ENCODE results near the gene OST4.

OST4 gene

DNA sequence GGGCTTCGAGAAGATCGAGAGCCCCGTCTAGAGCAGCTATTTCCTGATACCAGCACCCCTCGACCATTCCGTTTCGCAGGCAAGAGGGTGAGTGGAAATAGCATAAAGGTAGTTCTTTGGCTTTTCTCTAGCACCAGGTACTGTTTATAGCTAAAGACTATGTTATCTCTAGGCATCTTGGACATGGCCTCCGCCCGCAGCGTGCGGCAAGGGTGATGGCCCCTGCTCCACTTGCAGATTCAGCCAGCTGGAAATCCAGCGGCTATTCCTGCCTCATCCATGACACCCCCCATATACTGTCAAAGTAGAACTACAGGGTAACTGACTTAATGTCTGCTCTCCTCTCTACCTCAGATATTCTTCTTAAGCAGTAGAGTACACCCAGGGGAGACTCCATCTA, 16.7 kb downstream of the OST4 start:
- no peak for DNase-seq (ENCODE audit: low read depth in 2 of 2, low spot score in 1 of 2)

DNA sequence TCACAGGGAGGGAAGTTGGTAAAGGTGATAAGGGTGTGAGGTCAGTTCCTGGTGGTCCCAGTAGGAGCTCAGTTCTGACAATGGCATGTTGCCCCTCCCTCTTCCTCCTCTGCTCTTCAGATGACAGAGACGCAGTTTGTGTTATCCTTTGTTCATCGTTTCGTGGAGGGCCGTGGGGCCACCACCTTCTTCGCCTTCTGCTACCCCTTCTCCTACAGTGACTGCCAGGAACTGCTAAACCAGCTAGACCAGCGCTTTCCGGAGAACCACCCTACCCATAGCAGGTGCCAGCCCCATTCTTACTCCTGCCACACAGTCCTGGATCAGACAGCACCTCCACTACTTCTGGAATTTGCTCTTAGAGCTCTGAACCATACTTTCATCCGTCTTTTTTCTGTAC, 17.7 kb downstream of the OST4 start:
- no peak for DNase-seq (ENCODE audit: low read depth in 2 of 2, low spot score in 1 of 2)

DNA sequence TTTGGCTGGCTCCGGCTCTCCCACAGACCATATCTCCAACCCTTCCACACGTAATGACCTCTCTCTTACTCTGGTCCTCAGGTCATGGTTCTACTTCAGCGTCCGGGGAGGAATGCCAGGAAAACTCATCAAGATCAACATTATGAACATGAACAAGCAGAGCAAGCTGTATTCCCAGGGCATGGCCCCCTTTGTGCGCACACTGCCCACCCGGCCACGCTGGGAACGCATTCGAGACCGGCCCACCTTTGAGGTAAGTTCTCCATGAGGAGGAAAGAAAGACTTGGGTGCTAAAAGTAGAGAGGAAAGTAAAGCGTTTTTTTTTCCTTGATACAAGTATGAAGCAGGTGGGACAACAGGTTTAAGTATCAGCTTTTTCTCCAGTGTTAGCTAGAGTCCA, 18.1 kb downstream of the OST4 start:
- DNase-seq (ENCODE audit: low read depth in 2 of 2, low spot score in 1 of 2): no peak

DNA sequence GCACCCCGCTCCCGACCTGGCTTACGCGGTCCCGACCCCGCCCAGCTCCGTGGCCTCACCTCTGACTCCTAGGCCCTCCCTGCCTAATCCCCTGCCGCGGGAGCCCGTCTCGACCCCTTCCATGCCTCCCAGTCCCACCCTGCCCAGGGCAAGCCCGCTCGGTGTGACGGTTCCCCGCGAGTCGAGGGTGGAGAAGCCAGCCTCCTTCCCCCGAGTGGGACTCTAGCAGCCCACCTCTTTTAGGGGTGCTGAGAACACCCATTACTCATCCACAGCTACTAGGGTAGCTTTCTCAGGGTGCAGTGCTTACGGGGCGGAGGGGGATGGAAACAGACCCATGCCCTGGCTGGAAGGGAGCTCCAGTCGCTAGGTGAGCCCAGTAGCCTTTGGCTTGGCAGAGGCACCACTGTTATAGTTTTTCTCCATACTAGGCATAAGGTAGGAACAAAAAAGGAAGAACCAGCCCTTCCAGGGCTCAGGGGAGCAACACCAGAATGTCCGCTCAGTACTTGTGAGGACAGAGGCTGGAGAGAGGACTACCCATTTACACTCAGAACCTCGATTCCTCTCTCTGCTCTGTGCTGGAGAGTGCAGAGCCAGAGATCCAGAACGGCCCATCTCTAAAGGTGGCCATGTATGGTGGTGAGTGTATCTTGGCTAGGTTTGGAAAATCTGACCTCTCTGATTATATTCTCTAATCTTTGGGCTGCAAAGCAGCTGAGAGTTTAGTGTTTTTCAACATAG, 19.4 kb downstream of the OST4 start:
- DNase-seq (ENCODE audit: low read depth in 2 of 2, low spot score in 1 of 2): peak in 1 of 2 donors; percentile 21

DNA sequence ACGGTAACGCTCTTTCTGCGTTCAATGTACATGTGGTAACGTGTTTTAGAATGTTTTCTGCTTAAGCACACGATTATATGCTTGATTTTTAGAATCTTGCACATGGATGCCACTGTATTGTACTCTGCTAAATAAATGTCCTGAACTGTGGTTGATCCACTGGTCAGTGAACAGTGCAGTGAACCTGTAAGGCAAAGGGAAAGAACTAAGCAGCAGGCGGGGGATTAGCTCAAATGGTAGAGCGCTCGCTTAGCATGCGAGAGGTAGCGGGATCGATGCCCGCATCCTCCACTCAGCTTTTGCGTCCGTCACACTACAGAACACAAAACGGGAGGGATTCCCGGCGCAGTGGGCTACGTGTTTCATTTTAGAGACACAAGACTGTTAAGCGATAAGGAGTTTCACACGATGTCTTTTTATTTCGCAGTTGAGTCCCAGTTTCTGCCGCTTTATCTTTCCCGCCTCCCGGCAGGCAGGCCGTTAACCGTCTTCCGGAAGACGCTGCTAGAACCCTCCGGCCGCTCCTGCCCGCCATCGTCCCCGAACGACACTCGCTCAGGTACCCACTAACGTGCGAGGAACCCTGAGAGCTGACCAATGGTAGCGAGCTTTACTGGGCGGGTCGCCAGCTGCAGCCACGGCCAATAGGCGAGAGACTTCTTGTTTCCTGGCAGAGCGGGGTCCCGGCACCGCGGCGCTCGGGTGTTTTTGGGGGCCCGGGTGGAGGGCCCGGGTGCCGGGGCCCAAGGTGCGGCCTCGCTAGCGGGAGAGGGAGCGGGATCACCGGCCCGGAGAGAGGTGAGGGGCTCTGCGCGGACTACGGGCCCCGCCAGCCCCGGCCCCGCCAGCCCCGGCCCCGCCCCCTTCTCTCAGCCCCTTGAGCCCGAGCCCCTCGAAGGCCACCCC, 20.2 kb downstream of the OST4 start, which contains the start of gene AGBL5:
AGBL5 (plus strand) TSS at position 673 of the 906 bp plus-strand sequence. CDS start 1,291 bp downstream, outside the sequence.
- peak; percentile 91 to 92 for DNase-seq (ENCODE audit: low read depth in 2 of 2, low spot score in 1 of 2)

DNA sequence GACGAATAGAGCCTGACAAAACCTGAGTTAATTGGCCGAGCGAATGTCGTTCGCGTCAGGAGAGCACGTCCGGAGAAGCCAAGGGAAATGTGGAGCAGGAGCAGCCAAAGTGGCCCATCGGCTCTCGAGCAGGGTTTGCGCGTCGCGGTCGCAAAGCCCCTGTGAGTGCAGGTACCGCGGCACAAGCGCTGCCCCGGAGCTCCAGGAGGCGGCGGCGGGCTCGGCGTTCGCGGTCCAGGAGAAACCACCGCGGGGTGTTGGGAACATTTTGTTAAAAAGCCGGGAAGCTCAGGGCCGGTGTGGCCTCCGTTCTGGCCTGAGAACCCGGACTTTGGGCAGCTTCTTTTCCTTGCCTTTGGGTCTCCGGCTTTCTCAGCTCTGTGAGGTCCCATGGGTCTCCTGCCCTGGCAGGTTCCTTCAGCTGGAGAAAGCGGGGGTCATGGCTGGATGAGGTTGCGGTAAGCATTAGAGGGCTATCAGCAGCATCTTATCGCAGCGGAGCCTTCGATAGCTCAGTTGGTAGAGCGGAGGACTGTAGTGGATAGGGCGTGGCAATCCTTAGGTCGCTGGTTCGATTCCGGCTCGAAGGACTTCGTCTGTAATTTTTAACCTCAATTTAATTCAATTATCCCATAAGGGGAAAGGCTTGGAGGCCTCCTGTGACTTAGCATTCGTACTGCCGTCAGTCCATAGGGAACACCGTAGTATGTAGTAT, 21.0 kb downstream of the OST4 start:
- peak; percentile 77 to 87 for DNase-seq (ENCODE audit: low read depth in 2 of 2, low spot score in 1 of 2)

DNA sequence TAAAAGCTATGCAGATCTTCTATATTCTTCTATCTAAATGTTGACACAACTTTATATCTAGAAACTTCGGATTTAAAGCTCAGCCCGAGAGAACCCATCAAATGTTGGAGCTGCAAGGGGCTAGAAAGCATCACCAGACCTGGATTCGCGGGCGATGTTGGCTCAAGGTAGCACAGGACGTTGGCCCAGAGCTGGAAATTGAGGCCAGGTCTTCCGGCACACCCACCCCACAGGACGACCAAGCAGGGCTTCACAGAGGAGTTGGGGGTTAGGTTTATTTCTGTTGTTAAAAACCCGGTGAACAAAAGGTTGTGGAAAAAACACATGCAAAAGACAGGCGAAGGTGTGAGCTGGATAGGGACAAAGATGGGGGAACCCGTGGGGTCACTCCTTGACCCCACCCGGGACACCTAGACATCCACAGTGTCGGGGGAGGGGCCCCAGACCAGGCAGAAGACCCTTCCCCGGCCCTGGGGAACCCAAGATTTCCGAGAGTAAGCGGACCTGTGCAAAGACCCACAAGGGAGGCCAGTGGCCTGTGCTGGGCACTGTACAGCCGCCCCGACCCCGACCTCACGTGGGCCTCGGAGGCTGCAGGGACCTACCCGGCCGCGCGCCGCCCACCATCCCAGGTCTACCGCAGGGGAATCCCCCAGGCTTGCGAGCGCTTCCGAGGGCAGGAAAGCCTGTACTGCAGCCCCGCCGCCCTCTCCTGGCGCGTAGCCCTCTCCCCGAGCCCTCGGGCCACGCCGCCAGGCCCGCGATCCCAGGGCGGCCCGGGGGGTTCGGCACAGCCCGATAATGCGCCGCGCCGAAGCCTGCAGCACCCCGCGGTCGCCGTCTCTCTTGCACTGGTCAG, 21.8 kb downstream of the OST4 start:
- peak; percentile 23 to 57 for DNase-seq (ENCODE audit: low read depth in 2 of 2, low spot score in 1 of 2)

DNA sequence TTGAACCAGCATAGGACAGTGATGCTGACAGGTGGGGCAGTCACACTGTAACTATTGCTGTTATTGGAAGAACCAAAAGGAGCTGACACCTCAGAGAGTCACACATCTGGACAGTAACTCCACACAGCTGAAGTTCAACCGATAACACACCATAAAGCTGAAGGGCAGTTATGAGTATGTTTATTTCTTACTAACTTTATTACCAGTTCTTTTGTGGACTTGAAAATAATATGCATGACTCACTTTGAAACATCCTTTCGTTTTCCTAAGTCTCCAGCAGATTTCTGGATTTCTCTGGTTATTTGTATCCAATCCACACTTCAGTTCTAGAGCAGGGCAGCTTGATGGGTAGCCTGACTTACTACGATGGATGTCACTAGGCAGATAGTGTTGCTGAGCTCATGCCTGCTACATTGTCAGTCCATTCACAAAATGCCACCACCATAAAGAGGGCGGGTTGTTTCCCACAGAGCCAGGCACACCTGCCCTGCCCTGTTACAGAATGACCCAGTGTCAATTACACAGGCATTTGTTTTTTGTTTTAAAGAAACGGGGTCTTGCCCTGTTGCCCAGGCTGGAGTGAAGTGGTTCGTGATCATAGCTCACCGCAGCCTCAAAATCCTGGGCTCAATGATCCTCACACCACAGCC, 28.3 kb downstream of the OST4 start:
- no peak for DNase-seq (ENCODE audit: low read depth in 2 of 2, low spot score in 1 of 2)

DNA sequence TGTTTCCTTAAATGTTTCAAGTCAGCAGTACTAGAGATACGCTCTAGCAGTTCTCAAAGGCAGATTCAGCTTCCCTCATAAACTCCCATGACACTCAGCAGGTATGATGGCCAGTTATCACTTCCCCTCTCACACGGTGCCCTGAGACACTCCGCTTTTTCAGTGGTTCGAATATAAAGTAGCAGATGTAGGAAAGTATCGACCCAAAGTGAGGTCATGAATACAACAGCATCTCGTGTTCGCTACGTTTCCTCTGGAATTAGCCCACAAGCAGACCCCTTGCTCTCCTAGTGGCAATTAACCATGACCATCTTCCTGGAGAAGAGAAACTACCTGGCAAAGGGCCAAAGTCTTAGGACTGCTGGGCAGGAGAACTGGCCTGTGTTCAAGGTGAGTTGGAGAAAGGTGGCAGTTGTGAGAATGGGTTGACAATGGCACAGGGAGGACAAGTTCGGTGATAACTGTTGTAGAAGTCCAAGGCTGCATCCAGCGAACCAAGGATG, 29.2 kb downstream of the OST4 start:
- no peak for DNase-seq (ENCODE audit: low read depth in 2 of 2, low spot score in 1 of 2)

DNA sequence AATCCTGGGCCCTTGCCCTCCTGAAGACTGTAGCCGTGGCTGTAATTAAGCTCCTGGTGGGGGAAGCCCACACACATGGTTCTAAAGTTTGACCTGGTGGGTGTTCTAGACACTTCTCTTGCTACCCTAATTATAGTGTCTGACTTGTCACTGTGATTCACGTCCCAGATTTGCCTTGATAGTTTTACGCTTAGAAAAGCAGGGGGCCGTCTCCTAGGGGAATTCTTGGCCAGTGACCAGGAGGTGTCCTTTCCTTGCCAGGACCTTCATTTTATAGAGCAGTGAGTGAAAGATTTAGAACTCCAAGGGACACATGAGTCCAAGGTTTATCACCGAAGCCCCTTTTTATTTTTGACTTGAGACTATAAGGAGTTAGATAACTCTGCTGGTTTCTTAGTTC, 29.7 kb downstream of the OST4 start:
- no peak for DNase-seq (ENCODE audit: low read depth in 2 of 2, low spot score in 1 of 2)

DNA sequence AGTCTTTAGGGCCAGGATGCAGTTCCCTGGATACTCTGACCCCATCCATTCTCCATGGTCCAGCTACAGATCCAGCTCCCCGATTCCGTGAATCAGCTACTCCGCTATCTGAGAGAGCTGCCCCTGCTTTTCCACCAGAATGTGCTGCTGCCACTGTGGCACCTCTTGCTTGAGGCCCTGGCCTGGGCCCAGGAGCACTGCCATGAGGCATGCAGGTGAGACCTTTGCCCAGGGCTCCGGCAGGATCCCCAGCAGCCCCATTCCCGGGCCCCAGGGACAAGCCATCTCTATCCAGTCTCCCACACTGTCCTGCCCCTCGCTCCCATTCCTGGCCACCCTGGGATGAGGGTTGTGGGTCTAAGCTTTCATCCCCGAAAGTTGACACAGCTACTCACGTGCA, 31.2 kb downstream of the OST4 start:
- DNase-seq (ENCODE audit: low read depth in 2 of 2, low spot score in 1 of 2): no peak

DNA sequence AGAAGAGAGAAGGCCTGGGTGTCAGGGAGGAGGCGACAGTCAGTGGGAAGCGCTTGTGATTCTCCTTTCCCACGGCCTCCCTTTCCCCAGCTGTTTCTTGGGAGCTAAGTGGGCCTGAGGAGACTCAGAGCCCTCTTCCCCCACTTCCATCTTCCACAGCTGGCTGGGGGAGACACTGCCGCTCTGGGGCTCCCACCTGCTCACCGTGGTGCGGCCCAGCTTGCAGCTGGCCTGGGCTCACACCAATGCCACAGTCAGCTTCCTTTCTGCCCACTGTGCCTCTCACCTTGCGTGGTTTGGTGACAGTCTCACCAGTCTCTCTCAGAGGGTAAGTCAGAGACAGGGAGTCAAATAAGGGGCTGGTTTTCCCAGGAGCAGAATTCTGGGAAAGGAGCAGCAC, 31.6 kb downstream of the OST4 start:
- no peak for DNase-seq (ENCODE audit: low read depth in 2 of 2, low spot score in 1 of 2)

DNA sequence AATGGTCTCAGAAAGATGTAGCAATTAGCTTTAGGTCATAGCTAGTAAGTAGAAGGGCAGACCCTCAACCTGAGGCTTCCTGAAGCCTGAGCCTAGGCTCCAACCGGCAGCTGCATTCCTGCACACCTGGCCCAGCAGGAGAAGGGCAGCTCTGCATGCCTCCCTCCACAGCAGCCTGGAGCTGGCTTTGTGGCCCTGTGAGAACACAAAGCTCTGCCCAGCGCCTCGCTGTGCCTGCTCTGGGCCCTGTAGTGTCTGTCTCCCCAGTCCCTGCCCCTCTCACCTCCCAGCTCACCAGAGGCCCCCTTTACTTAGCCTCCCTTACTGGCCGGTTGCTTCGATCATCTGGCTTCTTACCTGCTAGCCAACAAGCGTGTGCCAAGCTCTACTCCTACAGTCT, 32.0 kb downstream of the OST4 start:
- no peak for DNase-seq (ENCODE audit: low read depth in 2 of 2, low spot score in 1 of 2)

DNA sequence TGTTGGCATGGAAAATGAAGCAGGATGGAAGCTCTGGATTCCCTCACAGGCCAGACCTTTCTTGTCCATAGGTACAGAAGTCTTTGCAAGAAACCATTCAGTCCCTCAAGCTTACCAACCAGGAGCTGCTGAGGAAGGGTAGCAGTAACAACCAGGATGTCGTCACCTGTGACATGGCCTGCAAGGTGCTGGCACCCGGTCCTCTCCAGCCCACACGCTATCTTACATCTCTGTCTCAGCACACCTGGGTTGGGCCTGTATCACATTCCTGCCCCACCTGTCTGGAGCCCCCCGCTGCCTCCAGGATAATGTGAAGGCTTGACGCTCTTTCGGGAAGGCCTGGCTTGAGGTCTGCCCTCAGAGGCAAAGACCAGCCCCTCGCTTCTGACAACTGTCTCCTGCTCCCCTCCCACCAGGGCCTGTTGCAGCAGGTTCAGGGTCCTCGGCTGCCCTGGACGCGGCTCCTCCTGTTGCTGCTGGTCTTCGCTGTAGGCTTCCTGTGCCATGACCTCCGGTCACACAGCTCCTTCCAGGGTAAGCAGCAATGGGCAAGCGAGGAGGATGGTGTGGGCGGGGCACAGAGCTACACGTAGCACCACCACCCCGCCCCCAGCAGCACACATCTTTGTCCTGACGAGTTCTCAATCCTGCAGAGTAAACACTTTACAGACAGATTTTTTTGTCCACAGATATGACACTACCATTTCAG, 32.7 kb downstream of the OST4 start:
- DNase-seq (ENCODE audit: low read depth in 2 of 2, low spot score in 1 of 2): no peak

DNA sequence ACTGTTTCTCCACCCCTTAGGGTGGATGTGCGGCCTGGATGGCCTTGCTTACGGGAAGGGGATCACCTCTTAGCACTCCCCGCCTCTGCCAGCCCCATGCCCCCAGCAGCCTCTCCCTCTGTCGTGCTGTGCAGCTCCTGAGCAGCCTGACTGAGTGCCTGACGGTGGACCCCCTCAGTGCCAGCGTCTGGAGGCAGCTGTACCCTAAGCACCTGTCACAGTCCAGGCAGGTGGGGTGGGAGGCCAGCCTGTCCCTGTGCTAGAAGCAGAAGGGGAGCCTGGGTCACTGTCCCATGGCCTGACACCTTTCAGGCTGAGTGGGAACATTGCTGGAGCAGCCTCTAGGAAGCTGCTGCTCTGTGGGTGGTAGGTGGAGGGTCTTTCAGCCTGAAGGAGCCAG, 33.4 kb downstream of the OST4 start:
- DNase-seq (ENCODE audit: low read depth in 2 of 2, low spot score in 1 of 2): no peak

DNA sequence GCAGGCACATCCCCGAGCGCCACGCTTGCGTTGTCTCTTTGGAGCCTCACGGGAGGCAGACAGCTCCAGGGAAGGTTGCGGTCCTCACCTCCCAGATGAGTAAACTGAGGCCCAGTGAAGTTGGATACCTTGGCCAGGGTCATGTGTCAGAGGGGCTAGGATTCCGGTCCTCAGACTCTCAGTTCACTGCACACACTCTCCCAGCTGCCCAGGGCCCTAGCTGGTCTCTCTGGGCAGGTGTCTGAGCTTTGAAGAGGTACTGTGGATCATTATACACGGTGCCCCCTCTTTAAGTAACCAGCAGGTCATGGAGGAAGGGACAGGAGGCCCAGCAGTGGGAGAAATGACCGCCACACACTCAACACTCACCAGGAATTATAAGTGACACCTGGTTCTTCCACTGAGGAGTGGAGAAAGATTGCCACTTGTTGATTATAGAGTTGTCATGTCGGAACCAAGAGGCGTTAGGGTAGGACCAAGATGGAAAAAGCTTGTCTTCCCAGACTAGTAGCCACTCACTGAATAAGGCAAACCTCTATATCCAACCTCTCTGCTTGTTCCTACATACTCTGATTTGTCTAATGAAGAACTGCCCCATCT, 38.1 kb downstream of the OST4 start:
- no peak for DNase-seq (ENCODE audit: low read depth in 2 of 2, low spot score in 1 of 2)

DNA sequence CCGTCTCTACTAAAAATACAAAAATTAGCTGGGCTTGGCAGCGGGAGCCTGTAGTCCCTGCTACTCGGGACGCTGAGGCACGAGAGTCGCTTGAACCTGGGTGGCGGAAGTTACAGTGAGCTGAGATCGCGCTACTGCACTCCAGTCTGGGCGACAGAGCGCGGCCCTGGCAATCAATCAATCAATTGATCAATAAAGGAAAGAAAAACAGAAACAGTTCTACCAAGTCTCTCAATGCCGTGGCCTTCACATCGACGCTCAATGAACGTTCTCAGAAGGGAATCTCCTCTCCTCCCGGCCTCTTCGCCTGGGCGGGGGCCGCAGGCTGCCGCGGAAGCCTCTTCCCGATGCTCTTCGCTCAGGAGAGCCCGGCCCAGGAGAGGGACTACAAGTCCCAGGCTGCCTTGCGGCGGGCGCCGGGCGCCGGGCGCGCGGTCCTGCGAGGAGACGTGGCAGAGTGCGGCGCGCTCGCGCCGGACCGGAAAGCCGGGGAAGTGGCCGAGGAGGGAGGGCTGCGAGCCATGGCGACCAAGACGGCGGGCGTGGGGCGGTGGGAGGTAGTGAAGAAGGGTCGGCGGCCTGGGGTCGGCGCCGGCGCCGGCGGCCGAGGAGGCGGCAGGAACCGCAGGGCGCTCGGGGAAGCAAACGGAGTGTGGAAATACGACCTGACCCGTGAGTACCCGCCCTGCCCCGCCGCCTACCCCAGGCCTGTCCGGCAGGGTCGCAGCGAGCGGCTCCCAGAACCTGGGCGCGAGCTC, 38.8 kb downstream of the OST4 start, which contains the start of gene TMEM214:
TMEM214 (plus strand) TSS at position 471 of the 758 bp plus-strand sequence; CDS start at position 522, 51 bp downstream.
- peak; percentile 40 to 57 for DNase-seq (ENCODE audit: low read depth in 2 of 2, low spot score in 1 of 2)

DNA sequence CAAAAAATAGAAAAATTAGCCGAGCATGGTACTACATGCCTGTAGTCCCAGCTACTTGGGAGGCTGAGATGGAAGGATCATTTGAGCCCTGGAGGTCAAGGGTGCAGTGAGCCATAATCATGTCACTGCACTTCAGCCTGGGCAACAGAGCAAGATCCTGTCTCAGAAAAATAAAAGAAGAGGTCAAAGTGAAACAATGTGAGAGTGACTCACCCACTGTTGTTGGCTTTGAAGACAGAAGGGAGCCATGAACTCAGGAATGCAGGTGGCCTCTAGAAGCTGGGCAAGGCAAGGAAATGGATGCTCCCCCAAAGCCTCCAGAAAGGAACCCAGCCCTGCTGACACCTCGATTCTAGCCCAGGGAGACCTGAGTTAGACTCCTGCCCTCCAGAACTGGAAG, 42.4 kb downstream of the OST4 start:
- no peak for DNase-seq (ENCODE audit: low read depth in 2 of 2, low spot score in 1 of 2)
